Hepatocyte (in vitro differentiated cells): ENCODE data around the gene BDKRB1. TPM values are rescaled to one million over a fixed set of nuclear protein-coding genes. Genes with fewer than 3 reads are reported as not detected.

Experiments used
- DNase-seq: peaks from one replicate; pipeline ENCODE4 v3.0.0-alpha.2; 2016; ENCODE audit warnings: low spot score
- H2AFZ ChIP-seq: fragments of 200-600 bp; sonication (generic); 2 replicates; pipeline ENCODE4 v1.6.0; 2016; ENCODE audit warnings: antibody characterized with exemption, mild to moderate bottlenecking
- H3K27ac ChIP-seq: fragments of 200-600 bp; sonication (generic); 2 replicates; pipeline ENCODE4 v1.5.1; 2016; ENCODE audit warnings: mild to moderate bottlenecking
- H3K27me3 ChIP-seq: fragments of 200-600 bp; sonication (generic); 2 replicates; pipeline ENCODE4 v1.6.1; 2016
- H3K36me3 ChIP-seq: fragments of 200-600 bp; sonication (generic); replicated peaks from 2 replicates; pipeline ENCODE4 v1.5.1; 2016; ENCODE audit warnings: low read depth; ENCODE audit not compliant: insufficient read depth
- H3K4me1 ChIP-seq: fragments of 200-600 bp; sonication (generic); 2 replicates; pipeline ENCODE4 v1.5.1; 2016; ENCODE audit warnings: mild to moderate bottlenecking, moderate library complexity; ENCODE audit not compliant: insufficient read depth
- H3K4me2 ChIP-seq: fragments of 200-600 bp; sonication (generic); 2 replicates; pipeline ENCODE4 v1.6.0; 2016
- H3K4me3 ChIP-seq: fragments of 200-600 bp; sonication (generic); 2 replicates; pipeline ENCODE4 v1.5.1; 2016; ENCODE audit warnings: mild to moderate bottlenecking
- H3K79me2 ChIP-seq: fragments of 200-600 bp; sonication (generic); 2 replicates; pipeline ENCODE4 v1.6.0; 2017; ENCODE audit warnings: mild to moderate bottlenecking
- H3K9me2 ChIP-seq: fragments of 200-600 bp; sonication (generic); replicated peaks from 2 replicates; pipeline ENCODE4 v1.6.0; 2017; ENCODE audit warnings: mild to moderate bottlenecking; ENCODE audit not compliant: insufficient read depth
- H3K9me3 ChIP-seq: fragments of 200-600 bp; sonication (generic); 2 replicates; pipeline ENCODE4 v1.5.1; 2016; ENCODE audit warnings: low read depth, mild to moderate bottlenecking
- H4K20me1 ChIP-seq: fragments of 200-600 bp; sonication (generic); 2 replicates; pipeline ENCODE4 v1.6.0; 2016; ENCODE audit warnings: mild to moderate bottlenecking; ENCODE audit not compliant: insufficient read depth, poor library complexity, severe bottlenecking
- EZH2 ChIP-seq: fragments of 200-600 bp; sonication (generic); IDR thresholded peaks from 2 replicates; pipeline ENCODE4 v1.6.1; 2016; ENCODE audit warnings: antibody characterized with exemption, mild to moderate bottlenecking, borderline replicate concordance
- EZH2phosphoT487 ChIP-seq: fragments of 200-600 bp; sonication (generic); IDR thresholded peaks from one replicate; pipeline ENCODE4 v1.6.1; 2018; ENCODE audit warnings: antibody characterized with exemption, mild to moderate bottlenecking, low read depth, moderate library complexity; ENCODE audit not compliant: unreplicated experiment, severe bottlenecking
- WGBS: methylation state at CpG from one replicate; pipeline ENCODE4 v1.1.6; 2016; ENCODE audit warnings: low lambda C conversion rate; ENCODE audit errors: missing lambda C conversion rate; 5-methylcytosine and 5-hydroxymethylcytosine counted together
- polyA plus RNA-seq: library from polyadenylated mRNA; unstranded; fragments of >200 nt; fragmentation: Nextera tagmentation; extraction: Ambion mirVana; gene quantifications from 2 replicates; pipeline ENCODE4 v1.2.1, GENCODE V29; 2016
- total RNA-seq: library from RNA; depleted of rRNA; stranded (reverse); fragments of >200 nt; gene quantifications from 2 replicates; pipeline ENCODE4 v1.2.3, GENCODE V29; 2014
- TF ChIP-seq, protein P1 (sequence below): fragments of 200-600 bp; sonication (generic); IDR thresholded peaks from 2 replicates; pipeline ENCODE4 v1.5.1; 2016; ENCODE audit warnings: antibody characterized with exemption, mild to moderate bottlenecking; ENCODE audit not compliant: poor library complexity

BDKRB1 gene
- total and polyA plus RNA-seq, 2 experiments from 2014 or later = 11.9 to 33.0 TPM

- Histone ChIP-seq H3K4me2 (no peak overlapping the region), H3K9me2 (no peaks in the 10 kb centered on the region), H4K20me1 (no peaks in the 10 kb centered on the region), H3K4me1 (peaks cover 26% of the 10 kb centered on the region), H2AFZ (no peak overlapping the region), H3K4me3 (no peak overlapping the region), H3K27ac (peak overlapping the region; percentile 14), H3K79me2 (no peaks in the 10 kb centered on the region), H3K9me3 (no peaks in the 10 kb centered on the region), H3K27me3 (no peaks in the 10 kb centered on the region), H3K36me3 (no peaks in the 10 kb centered on the region)
- TF ChIP-seq, protein P1, sequence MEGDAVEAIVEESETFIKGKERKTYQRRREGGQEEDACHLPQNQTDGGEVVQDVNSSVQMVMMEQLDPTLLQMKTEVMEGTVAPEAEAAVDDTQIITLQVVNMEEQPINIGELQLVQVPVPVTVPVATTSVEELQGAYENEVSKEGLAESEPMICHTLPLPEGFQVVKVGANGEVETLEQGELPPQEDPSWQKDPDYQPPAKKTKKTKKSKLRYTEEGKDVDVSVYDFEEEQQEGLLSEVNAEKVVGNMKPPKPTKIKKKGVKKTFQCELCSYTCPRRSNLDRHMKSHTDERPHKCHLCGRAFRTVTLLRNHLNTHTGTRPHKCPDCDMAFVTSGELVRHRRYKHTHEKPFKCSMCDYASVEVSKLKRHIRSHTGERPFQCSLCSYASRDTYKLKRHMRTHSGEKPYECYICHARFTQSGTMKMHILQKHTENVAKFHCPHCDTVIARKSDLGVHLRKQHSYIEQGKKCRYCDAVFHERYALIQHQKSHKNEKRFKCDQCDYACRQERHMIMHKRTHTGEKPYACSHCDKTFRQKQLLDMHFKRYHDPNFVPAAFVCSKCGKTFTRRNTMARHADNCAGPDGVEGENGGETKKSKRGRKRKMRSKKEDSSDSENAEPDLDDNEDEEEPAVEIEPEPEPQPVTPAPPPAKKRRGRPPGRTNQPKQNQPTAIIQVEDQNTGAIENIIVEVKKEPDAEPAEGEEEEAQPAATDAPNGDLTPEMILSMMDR = no peak
- TF ChIP-seq EZH2 (no peak), EZH2phosphoT487 (no peak)
- no peak for DNase-seq
- 31% methylated on average over 3 of the region's 3 CpGs for WGBS
Measured at GRCh38 chr14:96272777-96273473, 16.9 kb downstream of the BDKRB1 start.

DNA sequence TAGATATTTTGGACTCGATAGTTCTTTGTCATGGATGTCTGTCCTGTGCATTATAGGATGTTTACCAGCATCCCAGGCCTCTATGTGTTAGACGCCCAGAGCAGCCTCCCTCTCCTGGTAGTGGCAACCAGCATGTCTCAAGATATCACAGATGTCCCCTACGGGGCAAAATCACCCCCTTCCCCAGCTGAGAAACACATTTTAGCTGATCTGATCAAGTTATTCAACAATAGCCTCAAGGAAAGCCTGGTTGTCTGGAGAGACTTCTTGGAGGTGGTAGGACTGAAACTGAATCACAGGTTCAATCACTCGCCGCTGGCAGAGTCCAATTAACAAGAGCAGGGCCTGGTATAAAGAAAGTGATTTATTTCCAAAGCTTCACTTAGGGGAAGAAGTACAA is 17.6 kb downstream of the BDKRB1 start:
- no peak for DNase-seq
- no peak overlapping the region for H3K4me2 ChIP-seq
- peak overlapping the region; percentile 14 for H3K27ac ChIP-seq
- H3K79me2 ChIP-seq = no peaks in the 10 kb centered on the region
- no peak overlapping the region for H2AFZ ChIP-seq
- no peaks in the 10 kb centered on the region for H3K27me3 ChIP-seq
- no peaks in the 10 kb centered on the region for H3K9me2 ChIP-seq
- 84% methylated on average over 5 of the region's 5 CpGs for WGBS
- H3K36me3 ChIP-seq = no peaks in the 10 kb centered on the region
- peaks cover 19% of the 10 kb centered on the region for H3K4me1 ChIP-seq
- no peak overlapping the region for H3K4me3 ChIP-seq
- H4K20me1 ChIP-seq = no peaks in the 10 kb centered on the region
- H3K9me3 ChIP-seq = no peaks in the 10 kb centered on the region
- TF ChIP-seq EZH2phosphoT487 = no peak
- TF ChIP-seq, protein P1 = no peak
- TF ChIP-seq EZH2 = no peak

DNA sequence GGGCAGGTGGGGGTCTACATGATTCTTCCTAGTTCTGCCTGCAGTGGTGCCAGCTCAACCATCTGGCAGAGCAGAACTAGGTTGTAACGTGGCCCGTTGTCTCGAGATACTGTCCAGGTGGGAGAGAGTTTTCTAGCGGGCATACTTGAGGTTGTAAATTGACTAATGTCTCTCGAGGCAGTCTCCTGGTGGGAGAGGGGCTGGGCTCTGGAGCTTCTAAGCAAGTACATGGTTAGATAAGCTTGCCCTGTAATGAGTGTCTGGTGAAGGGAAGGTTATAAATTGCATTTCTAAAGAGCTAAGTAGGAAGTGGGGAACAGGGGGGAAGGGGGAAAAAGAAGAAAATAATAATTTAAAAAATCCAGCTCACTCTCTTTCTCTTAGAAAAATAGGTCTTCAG is 18.1 kb downstream of the BDKRB1 start:
- Histone ChIP-seq H3K27me3 (no peaks in the 10 kb centered on the region), H4K20me1 (no peaks in the 10 kb centered on the region), H3K4me2 (no peak overlapping the region), H3K36me3 (no peaks in the 10 kb centered on the region), H3K9me2 (no peaks in the 10 kb centered on the region), H3K79me2 (no peaks in the 10 kb centered on the region), H2AFZ (no peak overlapping the region), H3K4me3 (no peak overlapping the region), H3K9me3 (no peaks in the 10 kb centered on the region), H3K27ac (peak overlapping the region; percentile 14), H3K4me1 (peaks cover 16% of the 10 kb centered on the region)
- 55% methylated on average over 5 of the region's 5 CpGs for WGBS
- no peak for DNase-seq
- TF ChIP-seq EZH2 (no peak), EZH2phosphoT487 (no peak)
- TF ChIP-seq, protein P1 = no peak

DNA sequence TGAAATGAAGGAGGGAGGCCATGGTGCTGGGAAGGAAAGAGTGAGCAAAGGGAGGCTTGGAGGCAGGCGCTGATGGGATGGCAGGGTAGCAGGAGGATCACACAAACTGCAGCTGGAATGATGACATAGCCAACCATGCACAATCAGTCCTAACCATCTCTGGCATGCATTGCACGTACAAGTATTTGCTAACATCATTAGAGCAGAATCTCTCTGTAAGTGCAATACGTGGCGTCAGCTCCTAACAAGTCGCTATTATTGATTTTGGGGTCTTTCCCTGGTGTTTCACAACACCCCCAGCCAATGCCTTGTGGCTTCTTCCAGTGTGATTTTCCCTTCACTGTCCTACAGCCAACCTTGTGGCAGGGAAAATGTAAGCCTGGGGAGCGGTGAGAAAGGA is 18.5 kb downstream of the BDKRB1 start:
- Histone ChIP-seq H3K36me3 (no peaks in the 10 kb centered on the region), H3K27ac (peak overlapping the region; percentile 58), H3K79me2 (no peaks in the 10 kb centered on the region), H3K9me3 (no peaks in the 10 kb centered on the region), H3K4me1 (peaks cover 15% of the 10 kb centered on the region), H2AFZ (no peak overlapping the region), H3K4me2 (no peak overlapping the region), H4K20me1 (no peaks in the 10 kb centered on the region), H3K27me3 (no peaks in the 10 kb centered on the region), H3K9me2 (no peaks in the 10 kb centered on the region), H3K4me3 (no peak overlapping the region)
- DNase-seq = peak; percentile 46
- WGBS = 56% methylated on average over 6 of the region's 6 CpGs
- no peak for TF ChIP-seq EZH2
- TF ChIP-seq, protein P1 = no peak
